GM18861 (cell line): Measurements from ENCODE around the gene RALGPS1.

Source experiments
- ATAC-seq: cut with Tn5 transposase; IDR thresholded peaks from one replicate; pipeline ENCODE4 v1.9.1; 2021; ENCODE audit not compliant: unreplicated experiment

The RALGPS1 gene

GRCh38 chr9:127020036-127020801 is 105.6 kb downstream of the RALGPS1 start:
- ATAC-seq, result no peak

- ATAC-seq, result no peak
Measured at GRCh38 chr9:127020802-127021078, 106.2 kb downstream of the RALGPS1 start.

DNA sequence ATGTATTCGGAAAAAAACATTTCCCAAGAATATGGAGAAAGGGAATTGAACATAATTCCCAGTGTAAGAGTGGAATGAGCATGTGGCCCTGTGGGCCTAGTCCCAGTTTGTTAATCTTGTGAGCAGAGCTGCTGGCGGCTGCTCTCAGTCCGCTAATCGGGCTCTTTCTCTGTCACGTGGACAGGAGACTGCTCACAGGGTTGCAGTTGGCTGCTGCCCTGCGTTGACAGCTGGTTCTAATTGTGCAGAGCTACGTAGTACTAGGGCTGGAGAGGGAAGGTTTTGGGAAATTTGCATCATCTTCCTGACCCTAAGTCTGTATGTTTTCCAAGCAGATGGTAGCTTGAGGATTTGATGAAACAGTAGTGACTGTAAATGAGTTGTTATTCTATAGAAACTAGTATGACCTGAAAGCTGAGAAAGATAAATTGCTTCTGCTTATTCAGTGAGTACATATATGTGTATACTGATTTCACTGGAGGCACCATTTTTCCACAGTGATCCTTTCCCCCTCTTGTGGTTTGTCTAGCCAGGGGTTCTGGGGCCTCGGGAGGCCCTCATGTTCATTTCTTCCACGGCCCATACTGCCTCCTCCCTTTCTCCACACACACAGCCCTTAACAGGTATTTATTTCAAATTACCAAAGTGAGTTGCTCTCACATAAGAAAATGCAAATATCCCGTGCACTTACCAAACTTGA is 107.2 kb downstream of the RALGPS1 start:
- no peak for ATAC-seq

DNA sequence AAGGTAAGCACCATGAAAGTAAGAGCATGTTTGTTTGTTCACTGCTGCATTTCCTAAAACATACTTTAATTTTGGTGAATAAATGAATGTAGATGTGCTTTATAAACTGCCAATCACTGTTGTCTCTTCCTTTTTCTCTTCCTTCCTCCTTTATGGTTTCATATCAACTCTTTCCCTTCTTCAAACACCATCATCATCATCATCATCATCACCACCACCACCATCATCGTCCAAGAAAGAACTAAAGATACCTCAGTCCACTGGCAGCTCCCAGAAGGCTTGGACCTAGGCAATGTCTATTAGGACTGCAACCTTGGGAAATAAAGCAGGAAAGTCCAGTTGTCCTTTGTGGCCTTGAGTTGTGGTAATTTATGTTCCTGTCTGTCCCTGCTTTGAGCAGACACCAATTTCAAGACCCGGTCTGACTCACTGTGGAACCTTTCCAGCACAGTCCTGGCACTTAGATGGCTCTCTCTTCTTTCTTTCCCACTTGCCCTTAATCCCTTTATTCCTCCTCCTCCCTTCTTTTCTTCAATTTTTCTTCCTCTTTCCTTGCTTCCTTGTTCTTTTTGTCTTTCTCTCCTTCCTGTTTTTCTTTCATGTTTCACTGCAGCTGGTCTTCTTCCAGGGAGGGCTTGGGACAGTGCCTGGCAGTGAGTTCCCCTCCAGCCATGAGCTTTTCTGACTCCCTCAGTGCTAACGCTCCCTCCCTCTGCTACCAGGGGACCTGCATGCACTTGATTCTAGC is 108.5 kb downstream of the RALGPS1 start:
- no peak for ATAC-seq

- ATAC-seq, result no peak
Measured at GRCh38 chr9:127025042-127025441, 110.5 kb downstream of the RALGPS1 start.

DNA sequence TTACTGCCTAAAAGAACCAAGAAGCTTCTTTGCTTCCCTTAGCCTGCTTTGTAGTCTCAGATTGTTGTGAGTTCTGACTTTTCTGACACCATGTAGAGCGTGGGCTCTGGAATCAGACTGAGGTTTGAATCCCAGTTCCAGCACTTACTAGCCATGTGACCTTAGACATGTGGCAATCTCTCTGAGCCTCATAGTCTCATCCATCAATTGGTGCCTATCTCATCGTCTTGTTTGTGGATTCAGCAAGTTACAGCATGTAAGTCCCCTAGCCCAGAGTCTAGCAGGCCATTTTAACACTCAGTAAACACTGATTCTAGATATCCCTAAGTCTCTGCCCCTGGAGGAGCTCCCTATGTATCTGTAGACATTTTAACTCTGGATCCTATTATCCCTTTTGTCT is 113.1 kb downstream of the RALGPS1 start:
- no peak for ATAC-seq

GRCh38 chr9:127029548-127029947 is 115.0 kb downstream of the RALGPS1 start:
- no peak for ATAC-seq

DNA sequence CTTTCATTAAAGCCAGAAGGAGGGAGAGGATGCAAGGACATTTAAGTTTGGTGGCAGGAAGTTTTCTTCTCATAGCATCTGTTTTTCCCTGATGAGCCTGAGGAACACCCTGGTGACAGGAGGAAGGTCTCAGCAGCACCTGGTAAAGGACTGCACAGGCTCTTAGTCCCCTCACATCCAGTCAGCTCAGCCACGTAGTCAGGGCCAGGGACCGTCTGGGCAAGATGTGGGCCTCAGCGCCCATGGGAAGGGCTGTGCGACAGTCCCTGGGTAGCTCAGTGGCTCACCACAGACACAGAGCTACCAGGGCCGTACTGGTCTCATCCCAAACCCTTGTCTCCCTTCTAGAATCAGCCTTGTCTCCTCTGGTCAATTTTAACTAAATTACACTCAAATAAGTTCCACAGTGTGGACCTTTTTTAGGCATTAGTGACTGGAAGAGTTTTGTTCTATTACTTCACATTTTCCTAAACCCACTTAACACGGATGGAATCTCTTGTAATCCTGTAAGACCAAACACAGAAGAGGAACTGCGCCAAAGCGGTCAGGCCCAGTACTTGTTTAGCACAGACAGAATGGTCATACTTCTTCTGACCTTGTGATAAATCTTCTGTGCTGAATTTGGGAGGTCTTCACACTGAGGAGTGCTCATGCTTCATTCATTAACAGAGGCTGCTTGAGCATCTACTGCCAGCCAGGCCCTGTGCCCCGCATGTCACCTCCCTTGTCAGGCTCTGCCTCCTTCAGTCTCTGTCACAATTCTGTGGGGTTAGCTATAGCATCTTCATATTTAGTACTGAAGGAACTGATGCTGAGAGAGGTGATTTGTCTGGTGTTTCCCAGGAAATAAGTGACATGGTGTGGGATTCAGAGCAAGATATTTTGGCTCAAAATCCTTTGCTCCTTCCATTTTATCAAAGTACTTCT is 116.5 kb downstream of the RALGPS1 start:
- ATAC-seq, result no peak

DNA sequence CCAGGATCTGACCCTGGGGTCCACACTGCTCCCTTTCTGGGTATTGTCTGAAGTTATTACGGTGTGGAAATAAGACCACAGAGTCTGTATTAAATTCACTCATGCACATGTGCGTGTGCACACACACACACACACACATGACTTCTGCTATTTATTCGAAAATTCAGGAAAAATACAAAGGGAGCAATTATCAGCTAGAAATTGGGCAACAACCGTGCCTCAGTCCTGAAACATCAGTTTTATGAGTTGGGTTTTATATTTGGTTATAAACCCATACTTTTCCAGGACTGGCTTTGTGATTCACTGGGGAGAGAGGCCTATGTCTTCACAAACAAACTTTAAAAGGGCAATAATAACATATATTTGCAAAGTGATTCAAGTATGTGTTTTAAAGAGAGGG is 117.7 kb downstream of the RALGPS1 start:
- no peak for ATAC-seq

DNA sequence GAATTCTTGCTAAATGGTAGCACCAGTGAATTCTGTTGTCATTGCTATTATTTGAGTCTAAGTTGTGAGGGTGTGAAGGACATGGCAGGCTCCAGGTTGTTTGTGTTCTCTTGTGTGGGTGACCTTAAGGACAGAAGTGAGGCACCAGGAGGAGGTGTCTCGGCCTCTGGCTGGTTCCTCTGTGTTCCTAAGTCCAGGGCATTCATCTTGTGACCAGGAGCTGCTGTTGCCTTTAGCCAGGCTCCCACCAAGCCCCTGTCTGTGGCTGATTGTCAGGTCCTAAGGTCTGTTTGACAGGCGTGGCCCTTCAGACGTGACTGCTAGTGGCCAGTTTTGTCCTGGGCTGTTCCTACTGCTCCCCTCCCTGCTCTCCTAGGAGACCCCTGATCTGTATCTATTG is 118.5 kb downstream of the RALGPS1 start:
- ATAC-seq, result no peak

DNA sequence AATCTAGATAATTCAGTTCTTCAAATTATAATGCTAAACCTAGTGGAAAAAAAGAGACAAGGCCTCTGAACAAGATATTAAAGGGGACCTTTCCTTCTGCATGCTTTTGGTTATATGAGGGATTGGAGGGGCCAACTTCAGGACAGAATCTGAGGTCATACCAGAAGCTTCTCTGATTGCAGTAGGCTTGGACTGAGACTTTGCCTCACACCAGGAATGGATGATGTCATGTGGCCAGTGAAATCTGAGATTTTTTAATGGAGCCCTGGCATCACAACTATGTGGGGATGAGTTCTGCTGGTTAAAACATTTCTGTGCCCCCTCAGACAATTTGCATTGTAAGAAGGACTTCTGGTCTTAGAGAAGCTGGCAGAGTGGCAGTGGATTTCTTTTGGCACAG is 119.2 kb downstream of the RALGPS1 start:
- ATAC-seq, result no peak

DNA sequence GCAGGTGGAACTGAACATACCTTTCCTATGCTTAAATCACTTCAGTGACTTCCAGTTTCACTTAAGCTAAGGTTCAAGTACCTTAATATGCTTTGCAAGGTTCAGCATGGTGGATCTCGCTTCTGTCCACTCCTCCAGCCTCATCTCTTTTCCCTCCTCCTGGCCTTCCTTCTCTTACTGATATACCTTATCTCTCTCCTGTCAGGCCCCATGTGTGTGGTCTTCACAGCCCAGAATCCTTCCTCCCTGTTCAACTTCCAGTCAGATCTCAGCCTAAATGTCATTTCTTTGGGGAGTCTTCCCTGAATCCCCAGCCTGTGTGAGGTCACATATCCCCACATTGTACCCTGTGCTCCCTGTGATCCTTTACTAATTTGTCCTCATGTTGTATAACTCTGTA is 120.1 kb downstream of the RALGPS1 start:
- ATAC-seq, result no peak

GRCh38 chr9:127035423-127035822 is 120.8 kb downstream of the RALGPS1 start:
- ATAC-seq, result no peak

GRCh38 chr9:127035948-127036347 is 121.4 kb downstream of the RALGPS1 start:
- no peak for ATAC-seq

DNA sequence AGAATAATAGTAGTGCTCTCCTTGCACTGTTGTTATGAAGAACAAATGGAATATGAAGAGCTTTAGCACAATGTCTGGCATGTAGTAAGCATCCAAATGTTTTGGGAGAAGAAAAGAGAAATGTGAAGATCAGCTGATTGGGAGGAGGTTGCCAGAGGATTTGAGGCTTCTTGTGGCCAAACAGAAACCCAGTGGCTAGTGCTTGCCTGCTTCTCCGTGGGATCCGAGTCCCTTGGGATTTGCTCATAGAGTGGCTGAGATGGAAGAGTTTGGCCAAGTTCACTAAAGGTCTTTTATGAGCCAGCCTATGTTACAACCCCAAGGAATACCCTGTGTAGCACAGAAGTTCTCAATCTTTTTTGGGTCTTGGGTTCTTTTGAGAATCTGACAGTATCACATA is 121.9 kb downstream of the RALGPS1 start:
- no peak for ATAC-seq

DNA sequence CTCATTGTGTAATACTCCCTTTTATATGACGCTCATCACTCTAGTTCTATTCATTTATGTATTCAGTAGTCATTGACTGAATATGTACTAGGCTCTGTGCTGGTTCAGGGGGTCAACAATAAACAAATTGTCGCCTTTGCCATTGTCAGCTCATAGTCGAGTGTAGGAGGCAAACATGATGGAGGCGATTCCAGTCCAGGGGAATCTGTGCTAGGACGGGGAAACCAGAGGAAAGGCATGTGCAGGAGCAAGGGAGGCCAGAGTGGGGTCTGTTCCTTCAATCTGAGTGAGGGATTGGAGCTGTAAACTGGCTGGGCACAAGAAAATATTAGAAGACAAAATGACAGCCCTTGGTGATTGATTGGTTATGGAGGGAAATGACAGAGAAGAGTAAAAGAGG is 123.9 kb downstream of the RALGPS1 start:
- no peak for ATAC-seq

GRCh38 chr9:127039492-127039891 is 124.9 kb downstream of the RALGPS1 start:
- no peak for ATAC-seq

DNA sequence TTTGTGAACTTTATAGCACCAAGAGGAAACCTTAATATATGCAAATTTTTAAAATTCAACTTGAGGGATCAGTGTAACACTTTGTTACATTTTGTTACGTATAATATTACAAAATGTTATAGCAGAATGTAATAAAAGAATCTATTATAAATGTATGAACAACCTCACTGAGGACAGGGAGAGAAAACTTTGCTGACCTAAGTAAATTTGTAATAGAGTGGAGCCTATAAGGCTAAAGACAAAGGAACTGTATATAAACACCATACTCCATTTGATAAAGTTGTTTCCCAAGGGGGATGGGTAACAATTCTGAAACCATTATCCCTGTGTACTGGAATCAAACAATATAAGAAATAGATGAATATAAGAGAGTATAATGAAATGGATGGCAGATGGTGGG is 130.6 kb downstream of the RALGPS1 start:
- no peak for ATAC-seq

GRCh38 chr9:127047971-127048370 is 133.4 kb downstream of the RALGPS1 start:
- ATAC-seq, result no peak

GRCh38 chr9:127049044-127049443 is 134.5 kb downstream of the RALGPS1 start:
- no peak for ATAC-seq

- ATAC-seq, result no peak
Measured at GRCh38 chr9:127049581-127049980, 135.0 kb downstream of the RALGPS1 start.
